PFSK-1 (cell line): Measurements from ENCODE around the gene SEC31B.

Experiments
- FOXP2 ChIP-seq: optimal IDR thresholded peaks from 2 replicates; pipeline ENCODE3; 2011; ENCODE audit warnings: borderline replicate concordance, control low read depth, inconsistent platforms; ENCODE audit not compliant: insufficient read depth; ENCODE audit errors: extremely low read length, extremely low read depth
- POLR2AphosphoS5 ChIP-seq: IDR thresholded peaks from 2 replicates; pipeline ENCODE4 v1.6.1; 2012; ENCODE audit warnings: low read depth, mild to moderate bottlenecking, control low read depth, low read length, moderate library complexity
- REST ChIP-seq, 2 experiments: IDR thresholded peaks; 2 replicates each; pipeline versions ENCODE4 v1.6.1 to v1.8.0; 2011 to 2012; ENCODE audit warnings: low read depth in 2 of 2, low read length in 2 of 2, control low read depth in 1 of 2, inconsistent platforms in 1 of 2, mild to moderate bottlenecking in 1 of 2, moderate library complexity in 1 of 2; ENCODE audit not compliant: insufficient read depth in 1 of 2
- SIN3A ChIP-seq: IDR thresholded peaks from 2 replicates; pipeline ENCODE4 v1.6.1; 2012; ENCODE audit warnings: mild to moderate bottlenecking, low read length, moderate library complexity, borderline replicate concordance; ENCODE audit not compliant: insufficient read depth
- TAF1 ChIP-seq: IDR thresholded peaks from 2 replicates; pipeline ENCODE4 v1.6.1; 2012; ENCODE audit warnings: low read length, control low read depth, borderline replicate concordance; ENCODE audit not compliant: insufficient read depth

SEC31B gene

GRCh38 chr10:100544950-100545349 lies 25.3 kb upstream of the SEC31B start:
- TF ChIP-seq REST (IDR thresholded peaks at IDR 0.05; ENCODE audit: insufficient read depth in 1 of 2, low read depth in 2 of 2, low read length in 2 of 2) (no peak), TAF1 (no peak), POLR2AphosphoS5 (no peak), SIN3A (no peak), FOXP2 (no peak)

- TF ChIP-seq POLR2AphosphoS5 = no peak
- no peak for TF ChIP-seq TAF1
- TF ChIP-seq SIN3A = no peak
- no peak for TF ChIP-seq REST (IDR thresholded peaks at IDR 0.05; ENCODE audit: insufficient read depth in 1 of 2, low read depth in 2 of 2, low read length in 2 of 2)
- TF ChIP-seq FOXP2 = no peak
These were observed 17.8 kb upstream of the SEC31B start for GRCh38 chr10:100537475-100537874.

GRCh38 chr10:100535715-100536353 lies 16.2 kb upstream of the SEC31B start, which contains the start of gene HIF1AN:
Gene HIF1AN (plus strand): TSS chr10:100535943. CDS start chr10:100535959, 16 bp downstream.
- TF ChIP-seq TAF1 (peak; percentile 65; the same call in 1 of the 2 replicates), FOXP2 (peak; percentile 44), POLR2AphosphoS5 (peak; percentile 71; the same call in 1 of the 2 replicates), REST (IDR thresholded peaks at IDR 0.05; ENCODE audit: insufficient read depth in 1 of 2, low read depth in 2 of 2, low read length in 2 of 2) (no peak), SIN3A (no peak)

GRCh38 chr10:100535338-100535714 lies 15.7 kb upstream of the SEC31B start:
- TF ChIP-seq SIN3A (no peak), FOXP2 (no peak), POLR2AphosphoS5 (no peak), REST (IDR thresholded peaks at IDR 0.05; ENCODE audit: insufficient read depth in 1 of 2, low read depth in 2 of 2, low read length in 2 of 2) (no peak), TAF1 (no peak)
